ACC112 (cell line): ENCODE data around the gene RNF152.

Experiments
- H2AFZ ChIP-seq: fragments of 200-600 bp; sonication (generic); one replicate; pipeline ENCODE4 v1.6.0; 2017; ENCODE audit warnings: antibody characterized with exemption, low read length; ENCODE audit not compliant: unreplicated experiment
- H3K27ac ChIP-seq: fragments of 200-600 bp; sonication (generic); 2 replicates; pipeline ENCODE4 v1.5.1; 2014; ENCODE audit warnings: low read depth, mild to moderate bottlenecking, antibody characterized with exemption, low read length, moderate library complexity
- H3K27me3 ChIP-seq: fragments of 200-600 bp; sonication (generic); 2 replicates; pipeline ENCODE4 v1.6.1; 2014; ENCODE audit warnings: mild to moderate bottlenecking, antibody characterized with exemption, low read length, moderate library complexity, mixed read lengths; ENCODE audit not compliant: insufficient read depth
- H3K36me3 ChIP-seq: fragments of 200-600 bp; sonication (generic); 2 replicates; pipeline ENCODE4 v1.6.1; 2016; ENCODE audit warnings: mild to moderate bottlenecking, antibody characterized with exemption, low read length, moderate library complexity, mixed read lengths; ENCODE audit not compliant: insufficient read depth
- H3K4me1 ChIP-seq: fragments of 200-600 bp; sonication (generic); one replicate; pipeline ENCODE4 v1.6.1; 2016; ENCODE audit warnings: low read length, mixed read lengths; ENCODE audit not compliant: insufficient read depth, unreplicated experiment, control insufficient read depth
- H3K4me3 ChIP-seq: fragments of 200-600 bp; sonication (generic); 2 replicates; pipeline ENCODE4 v1.5.1; 2014; ENCODE audit warnings: mild to moderate bottlenecking, low read depth, low read length
- H3K79me2 ChIP-seq: fragments of 200-600 bp; sonication (generic); one replicate; pipeline ENCODE4 v1.6.0; 2016; ENCODE audit warnings: low read length; ENCODE audit not compliant: control insufficient read depth, unreplicated experiment, insufficient read depth

RNF152 gene

DNA sequence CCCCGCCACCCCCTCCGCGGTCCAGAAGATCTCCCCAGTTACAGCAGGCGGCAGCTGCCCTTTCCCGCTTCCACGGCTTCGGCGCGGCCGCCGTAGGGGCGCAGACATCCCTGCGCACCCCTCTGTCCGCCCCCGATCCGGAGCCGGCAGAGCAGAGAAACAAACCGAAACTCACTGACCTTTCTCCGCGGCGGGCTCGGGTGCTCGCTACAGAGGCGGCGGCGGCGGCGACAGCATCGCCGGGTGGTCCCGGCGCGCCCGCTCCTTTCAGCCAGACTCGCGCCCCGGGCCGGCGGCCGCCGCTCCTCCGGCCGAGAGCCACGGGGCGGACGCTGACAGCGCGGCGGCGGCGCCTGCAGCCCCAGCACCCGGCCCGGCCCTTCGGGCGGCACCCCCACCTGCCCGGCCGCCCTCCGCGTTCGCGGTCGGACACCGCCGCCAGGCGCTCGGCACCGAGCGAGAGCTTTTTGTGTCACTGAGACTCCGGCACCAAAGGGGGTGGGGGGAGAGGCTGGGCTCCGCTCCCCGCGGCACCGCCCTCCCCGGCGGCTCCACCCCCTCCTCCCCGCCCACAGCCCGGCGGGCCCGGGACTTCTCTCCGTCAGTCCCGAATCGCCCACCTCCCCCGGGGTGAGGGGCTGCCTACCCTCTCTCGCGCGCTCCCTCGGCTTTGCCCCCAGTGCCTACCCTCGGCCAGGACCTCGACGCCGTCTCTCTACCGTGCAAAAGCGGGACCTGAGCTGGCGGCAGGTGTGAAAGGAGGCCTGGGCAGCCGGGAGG lies 1.4 kb upstream of the RNF152 start:
- Histone ChIP-seq H2AFZ (peak overlapping the region; percentile 86), H3K4me3 (peak overlapping the region; percentile 80), H3K27me3 (no peaks in the 10 kb centered on the region)

GRCh38 chr18:61893309-61893970 lies 633 bp upstream of the RNF152 start:
- Histone ChIP-seq H3K36me3 (0 out of 2 replicates have a peak, but pooled peaks cover 5% of the 10 kb centered on the region), H3K27ac (no peak overlapping the region), H3K27me3 (no peaks in the 10 kb centered on the region), H3K79me2 (peaks cover 3% of the 10 kb centered on the region), H3K4me3 (peak overlapping the region; percentile 80), H3K4me1 (peaks cover 9% of the 10 kb centered on the region), H2AFZ (peak overlapping the region; percentile 86)

More for the DNA sequence above, 1.4 kb upstream of the RNF152 start:
- H3K27ac ChIP-seq = no peak overlapping the region
- H3K4me1 ChIP-seq = peaks cover 9% of the 10 kb centered on the region
- H3K36me3 ChIP-seq = 0 out of 2 replicates have a peak, but pooled peaks cover 5% of the 10 kb centered on the region
- H3K79me2 ChIP-seq = peaks cover 3% of the 10 kb centered on the region

DNA sequence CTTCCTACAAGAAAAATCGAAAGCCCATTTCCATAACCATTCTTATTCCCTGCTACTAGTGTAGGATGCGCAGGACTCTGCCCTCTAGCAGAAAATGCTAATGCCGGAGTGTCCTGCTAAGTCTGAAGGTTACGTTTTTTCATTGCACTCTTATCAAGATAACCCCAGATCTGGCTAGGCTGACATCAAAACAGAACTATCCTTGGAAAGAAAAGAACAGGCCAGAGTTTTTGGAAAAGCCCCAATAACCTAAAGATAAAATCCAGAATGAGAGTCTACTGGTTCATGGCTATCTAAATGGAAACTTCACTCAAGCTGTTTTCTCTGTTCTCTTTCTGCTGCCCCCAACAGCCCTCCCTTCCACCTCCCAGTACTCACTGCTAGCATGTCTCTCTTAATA lies 913 bp downstream of the RNF152 start:
- no peak overlapping the region for H2AFZ ChIP-seq
- peaks cover 8% of the 10 kb centered on the region for H3K4me1 ChIP-seq
- H3K79me2 ChIP-seq = peaks cover 3% of the 10 kb centered on the region
- no peak overlapping the region for H3K27ac ChIP-seq
- 0 out of 2 replicates have a peak, but pooled peaks cover 5% of the 10 kb centered on the region for H3K36me3 ChIP-seq
- H3K4me3 ChIP-seq = 0 out of 2 replicates have a peak overlapping the region, but pooled peaks have one; percentile 80
- no peaks in the 10 kb centered on the region for H3K27me3 ChIP-seq

DNA sequence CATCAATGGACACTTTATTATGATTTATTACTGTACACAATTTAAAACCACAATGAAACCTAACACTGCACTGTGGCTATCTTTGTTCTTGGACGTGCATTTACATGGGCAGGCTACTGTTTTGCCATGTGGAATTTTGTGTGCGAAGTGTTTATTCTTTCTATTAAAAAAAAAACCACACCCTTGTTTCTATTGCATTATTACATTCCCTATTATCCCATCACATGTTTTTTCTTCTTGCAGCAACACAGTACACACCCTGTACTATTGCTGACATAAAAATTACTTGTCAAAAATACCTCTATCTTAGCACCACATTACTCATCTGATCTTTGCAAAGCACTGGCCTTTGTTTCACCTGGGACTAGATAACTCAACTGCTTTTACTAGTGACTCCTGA lies 1.5 kb downstream of the RNF152 start:
- H3K4me1 ChIP-seq = peaks cover 4% of the 10 kb centered on the region
- no peaks in the 10 kb centered on the region for H3K27me3 ChIP-seq
- H3K27ac ChIP-seq = no peak overlapping the region
- H3K4me3 ChIP-seq = no peak overlapping the region
- 0 out of 2 replicates have a peak, but pooled peaks cover 5% of the 10 kb centered on the region for H3K36me3 ChIP-seq
- H3K79me2 ChIP-seq = peaks cover 3% of the 10 kb centered on the region
- H2AFZ ChIP-seq = no peak overlapping the region

- H3K4me3 ChIP-seq = no peak overlapping the region
- peaks cover 3% of the 10 kb centered on the region for H3K79me2 ChIP-seq
Measured at GRCh38 chr18:61890344-61890743, 2.5 kb downstream of the RNF152 start.

GRCh38 chr18:61889541-61889940 lies 3.3 kb downstream of the RNF152 start:
- Histone ChIP-seq H3K27ac (no peak overlapping the region), H3K79me2 (peaks cover 3% of the 10 kb centered on the region), H3K4me1 (peaks cover 4% of the 10 kb centered on the region), H2AFZ (no peak overlapping the region), H3K36me3 (0 out of 2 replicates have a peak, but pooled peaks cover 5% of the 10 kb centered on the region), H3K27me3 (no peaks in the 10 kb centered on the region), H3K4me3 (no peak overlapping the region)

More at GRCh38 chr18:61890344-61890743, 2.5 kb downstream of the RNF152 start:
- H3K4me1 ChIP-seq = peaks cover 4% of the 10 kb centered on the region
- no peak overlapping the region for H3K27ac ChIP-seq
- 0 out of 2 replicates have a peak, but pooled peaks cover 5% of the 10 kb centered on the region for H3K36me3 ChIP-seq
- no peak overlapping the region for H2AFZ ChIP-seq
- no peaks in the 10 kb centered on the region for H3K27me3 ChIP-seq

DNA sequence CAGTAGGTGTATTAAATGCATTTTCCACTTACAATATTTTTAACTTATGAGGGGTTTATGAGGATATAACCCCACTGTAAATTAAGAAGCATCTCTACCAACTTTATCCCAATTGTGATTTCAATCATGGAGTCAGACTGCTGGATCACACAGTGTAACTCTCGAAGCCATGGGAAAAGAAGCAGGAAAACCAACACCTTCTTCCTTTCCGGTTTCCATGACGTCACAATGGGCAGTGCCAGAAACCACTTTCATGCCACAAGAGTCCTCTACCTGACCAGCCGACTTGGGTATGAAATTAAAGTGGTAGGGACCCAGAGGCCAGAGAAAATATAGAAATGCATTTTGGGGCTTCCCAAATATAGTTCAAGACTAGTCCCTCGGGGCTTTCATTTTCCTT lies 4.2 kb downstream of the RNF152 start:
- Histone ChIP-seq H3K4me1 (peaks cover 4% of the 10 kb centered on the region), H3K36me3 (0 out of 2 replicates have a peak, but pooled peaks cover 5% of the 10 kb centered on the region), H3K79me2 (peaks cover 3% of the 10 kb centered on the region), H3K27ac (no peak overlapping the region), H2AFZ (no peak overlapping the region), H3K27me3 (no peaks in the 10 kb centered on the region), H3K4me3 (no peak overlapping the region)

GRCh38 chr18:61887838-61888237 lies 5.0 kb downstream of the RNF152 start:
- peaks cover 3% of the 10 kb centered on the region for H3K79me2 ChIP-seq
- no peak overlapping the region for H3K4me3 ChIP-seq
- H2AFZ ChIP-seq = no peak overlapping the region
- no peak overlapping the region for H3K27ac ChIP-seq
- H3K27me3 ChIP-seq = no peaks in the 10 kb centered on the region
- H3K4me1 ChIP-seq = peaks cover 4% of the 10 kb centered on the region
- H3K36me3 ChIP-seq = 0 out of 2 replicates have a peak, but pooled peaks cover 5% of the 10 kb centered on the region

- Histone ChIP-seq H3K27ac (no peak overlapping the region), H3K27me3 (no peaks in the 10 kb centered on the region)
Measured at GRCh38 chr18:61883547-61883946, 9.3 kb downstream of the RNF152 start.

GRCh38 chr18:61882296-61883004 lies 10.4 kb downstream of the RNF152 start:
- Histone ChIP-seq H3K4me3 (no peak overlapping the region), H3K79me2 (peaks cover 8% of the 10 kb centered on the region), H2AFZ (no peak overlapping the region), H3K27ac (no peak overlapping the region), H3K27me3 (no peaks in the 10 kb centered on the region), H3K4me1 (no peaks in the 10 kb centered on the region), H3K36me3 (peaks cover 3% of the 10 kb centered on the region; the same call in 1 of the 2 replicates)

More at GRCh38 chr18:61883547-61883946, 9.3 kb downstream of the RNF152 start:
- Histone ChIP-seq H3K4me3 (no peak overlapping the region), H3K79me2 (peaks cover 8% of the 10 kb centered on the region), H2AFZ (no peak overlapping the region), H3K4me1 (no peaks in the 10 kb centered on the region), H3K36me3 (no peaks in the 10 kb centered on the region)
